Measurements from ENCODE around the gene ARHGEF4.

Gene ARHGEF4

DNA sequence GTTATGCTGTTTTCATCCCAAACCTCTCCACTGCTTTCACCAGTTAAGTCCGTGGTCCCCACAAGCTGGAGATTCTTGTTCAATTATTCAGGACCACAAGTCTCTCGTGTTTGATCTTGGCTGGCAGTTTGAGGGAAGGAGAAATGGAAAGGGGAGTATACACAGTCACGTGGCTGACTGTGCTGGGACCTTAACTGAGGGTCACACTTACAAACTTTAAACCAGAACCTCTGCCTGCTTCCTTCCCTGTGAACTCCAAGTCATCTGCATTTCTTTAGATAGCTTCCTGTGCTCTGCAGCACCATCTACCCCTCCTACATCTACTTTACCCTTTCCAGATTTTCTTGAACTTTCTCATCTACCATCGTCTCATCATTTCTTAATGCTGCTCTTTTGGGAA lies 91.7 kb downstream of the ARHGEF4 start:
- Histone ChIP-seq H4K20me1 (ENCODE audit: insufficient read depth, low read length) (no peaks in the 10 kb centered on the region), H3K27ac (ENCODE audit: low read length) (no peak overlapping the region), H3K79me2 (ENCODE audit: low read length) (no peaks in the 10 kb centered on the region), H3K36me3 (replicated peaks; ENCODE audit: insufficient read depth, low read length) (no peaks in the 10 kb centered on the region), H3K9me2 (replicated peaks; ENCODE audit: insufficient read depth, low read length) (no peaks in the 10 kb centered on the region), H3F3A (ENCODE audit: insufficient read depth, low read length) (no peaks in the 10 kb centered on the region), H3K4me1 (ENCODE audit: low read length) (no peaks in the 10 kb centered on the region), H3K9me3 (replicated peaks; ENCODE audit: insufficient read depth, low read length) (no peaks in the 10 kb centered on the region), H3K9ac (ENCODE audit: low read length) (no peak overlapping the region), H2AFZ (ENCODE audit: low read length) (no peak overlapping the region), H3K4me2 (ENCODE audit: low read depth, low read length) (no peak overlapping the region), H3K27me3 (replicated peaks; ENCODE audit: insufficient read depth, low read length) (no peaks in the 10 kb centered on the region), H3K4me3 (ENCODE audit: low read length) (no peak overlapping the region)
- no peak for DNase-seq
- TF ChIP-seq EZH2 (optimal IDR thresholded peaks at IDR 0.05; ENCODE audit: low read depth, low read length) (no peak), EZH2phosphoT487 (IDR thresholded peaks at IDR 0.05; ENCODE audit: low read length) (no peak)
- TF ChIP-seq, protein P1, sequence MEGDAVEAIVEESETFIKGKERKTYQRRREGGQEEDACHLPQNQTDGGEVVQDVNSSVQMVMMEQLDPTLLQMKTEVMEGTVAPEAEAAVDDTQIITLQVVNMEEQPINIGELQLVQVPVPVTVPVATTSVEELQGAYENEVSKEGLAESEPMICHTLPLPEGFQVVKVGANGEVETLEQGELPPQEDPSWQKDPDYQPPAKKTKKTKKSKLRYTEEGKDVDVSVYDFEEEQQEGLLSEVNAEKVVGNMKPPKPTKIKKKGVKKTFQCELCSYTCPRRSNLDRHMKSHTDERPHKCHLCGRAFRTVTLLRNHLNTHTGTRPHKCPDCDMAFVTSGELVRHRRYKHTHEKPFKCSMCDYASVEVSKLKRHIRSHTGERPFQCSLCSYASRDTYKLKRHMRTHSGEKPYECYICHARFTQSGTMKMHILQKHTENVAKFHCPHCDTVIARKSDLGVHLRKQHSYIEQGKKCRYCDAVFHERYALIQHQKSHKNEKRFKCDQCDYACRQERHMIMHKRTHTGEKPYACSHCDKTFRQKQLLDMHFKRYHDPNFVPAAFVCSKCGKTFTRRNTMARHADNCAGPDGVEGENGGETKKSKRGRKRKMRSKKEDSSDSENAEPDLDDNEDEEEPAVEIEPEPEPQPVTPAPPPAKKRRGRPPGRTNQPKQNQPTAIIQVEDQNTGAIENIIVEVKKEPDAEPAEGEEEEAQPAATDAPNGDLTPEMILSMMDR (IDR thresholded peaks at IDR 0.05; ENCODE audit: low read length) = no peak

DNA sequence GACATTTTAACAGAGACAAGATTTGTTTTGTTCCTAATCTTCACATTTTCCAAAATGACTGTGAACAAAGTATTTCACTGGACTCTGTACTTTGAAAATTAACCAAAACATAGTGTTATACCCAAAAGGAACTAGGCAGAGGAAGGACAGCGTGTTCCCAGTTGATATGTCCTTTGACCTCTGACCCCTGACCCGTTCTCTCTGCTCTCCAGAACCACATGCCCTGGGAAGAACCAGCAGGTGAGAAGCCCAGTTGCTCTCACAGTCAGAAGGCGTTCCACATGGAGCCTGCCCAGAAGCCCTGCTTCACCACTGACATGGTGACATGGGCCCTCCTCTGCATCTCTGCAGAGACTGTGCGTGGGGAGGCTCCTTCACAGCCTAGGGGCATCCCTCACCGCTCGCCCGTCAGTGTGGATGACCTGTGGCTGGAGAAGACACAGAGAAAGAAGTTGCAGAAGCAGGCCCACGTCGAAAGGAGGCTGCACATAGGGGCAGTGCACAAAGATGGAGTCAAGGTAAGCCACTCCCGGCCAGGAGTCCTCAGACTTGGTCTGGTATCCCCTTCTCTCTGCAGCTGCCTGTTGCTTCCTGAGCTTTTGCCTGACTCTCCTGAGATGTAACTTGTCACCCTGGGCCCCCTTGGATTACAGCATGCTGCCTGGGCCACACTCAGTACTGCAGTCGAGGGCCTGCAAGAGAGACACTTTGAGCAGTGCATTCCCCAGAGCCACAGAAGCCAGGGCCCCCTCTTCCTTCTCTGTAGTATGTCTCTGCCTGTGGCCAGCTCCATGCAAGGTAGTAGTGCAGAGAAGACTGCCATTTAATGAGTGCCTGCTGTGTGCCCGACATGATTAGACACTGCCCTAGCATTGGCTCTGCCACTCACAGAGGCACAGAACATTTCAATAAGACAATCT lies 94.3 kb downstream of the ARHGEF4 start:
- H3K9me3 ChIP-seq (replicated peaks; ENCODE audit: insufficient read depth, low read length) = no peaks in the 10 kb centered on the region
- H3F3A ChIP-seq (ENCODE audit: insufficient read depth, low read length) = no peaks in the 10 kb centered on the region
- no peaks in the 10 kb centered on the region for H3K27me3 ChIP-seq (replicated peaks; ENCODE audit: insufficient read depth, low read length)
- no peak for DNase-seq
- no peaks in the 10 kb centered on the region for H3K36me3 ChIP-seq (replicated peaks; ENCODE audit: insufficient read depth, low read length)
- H3K4me3 ChIP-seq (ENCODE audit: low read length) = no peak overlapping the region
- no peak overlapping the region for H3K27ac ChIP-seq (ENCODE audit: low read length)
- no peak overlapping the region for H3K9ac ChIP-seq (ENCODE audit: low read length)
- no peaks in the 10 kb centered on the region for H3K79me2 ChIP-seq (ENCODE audit: low read length)
- no peak overlapping the region for H2AFZ ChIP-seq (ENCODE audit: low read length)
- H3K9me2 ChIP-seq (replicated peaks; ENCODE audit: insufficient read depth, low read length) = no peaks in the 10 kb centered on the region
- no peak overlapping the region for H3K4me2 ChIP-seq (ENCODE audit: low read depth, low read length)
- H3K4me1 ChIP-seq (ENCODE audit: low read length) = no peaks in the 10 kb centered on the region
- no peak for TF ChIP-seq EZH2phosphoT487 (IDR thresholded peaks at IDR 0.05; ENCODE audit: low read length)
- TF ChIP-seq, protein P1 (IDR thresholded peaks at IDR 0.05; ENCODE audit: low read length) = no peak
- no peak for TF ChIP-seq EZH2 (optimal IDR thresholded peaks at IDR 0.05; ENCODE audit: low read depth, low read length)
- H4K20me1 ChIP-seq (ENCODE audit: insufficient read depth, low read length) = no peaks in the 10 kb centered on the region

DNA sequence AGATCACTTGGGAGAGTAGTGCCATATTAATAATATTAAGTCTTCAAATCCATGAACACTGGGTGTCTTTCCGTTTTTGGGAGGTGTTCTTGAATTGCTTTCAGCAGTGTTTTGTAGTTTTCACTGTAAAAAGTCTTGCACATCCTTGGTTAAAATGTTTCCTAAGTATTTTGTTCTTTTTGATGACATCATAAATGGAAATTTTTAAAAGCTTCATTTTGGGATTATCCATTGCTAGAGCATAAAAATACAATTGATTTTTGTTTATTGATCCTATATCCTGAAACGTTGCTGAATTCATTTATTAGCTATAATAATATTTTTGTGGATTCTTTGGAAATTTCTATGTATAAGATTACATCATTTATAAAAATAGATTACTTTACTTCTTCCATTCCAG lies 96.8 kb downstream of the ARHGEF4 start:
- Histone ChIP-seq H3K27me3 (replicated peaks; ENCODE audit: insufficient read depth, low read length) (no peaks in the 10 kb centered on the region), H3K9me2 (replicated peaks; ENCODE audit: insufficient read depth, low read length) (no peaks in the 10 kb centered on the region), H3K36me3 (replicated peaks; ENCODE audit: insufficient read depth, low read length) (no peaks in the 10 kb centered on the region), H3F3A (ENCODE audit: insufficient read depth, low read length) (no peaks in the 10 kb centered on the region), H3K9ac (ENCODE audit: low read length) (no peak overlapping the region), H3K9me3 (replicated peaks; ENCODE audit: insufficient read depth, low read length) (no peaks in the 10 kb centered on the region), H3K27ac (ENCODE audit: low read length) (no peak overlapping the region), H3K4me3 (ENCODE audit: low read length) (no peak overlapping the region), H3K4me1 (ENCODE audit: low read length) (no peaks in the 10 kb centered on the region), H3K4me2 (ENCODE audit: low read depth, low read length) (no peak overlapping the region), H4K20me1 (ENCODE audit: insufficient read depth, low read length) (no peaks in the 10 kb centered on the region), H3K79me2 (ENCODE audit: low read length) (no peaks in the 10 kb centered on the region), H2AFZ (ENCODE audit: low read length) (no peak overlapping the region)
- no peak for TF ChIP-seq EZH2 (optimal IDR thresholded peaks at IDR 0.05; ENCODE audit: low read depth, low read length)
- no peak for TF ChIP-seq EZH2phosphoT487 (IDR thresholded peaks at IDR 0.05; ENCODE audit: low read length)
- TF ChIP-seq, protein P1 (IDR thresholded peaks at IDR 0.05; ENCODE audit: low read length) = no peak
- no peak for DNase-seq
